OCI-LY7 (cell line): ENCODE results near the gene SYVN1. TPM values are rescaled to one million over a fixed set of nuclear protein-coding genes. Genes with fewer than 3 reads are reported as not detected.

ENCODE experiments used
- BruUV-seq: library from RNA; stranded (reverse); fragments of 400-500 nt; replicated peaks from 2 replicates; lab custom pipeline; 2021; lab: Mats Ljungman, UMichigan
- CTCF ChIA-PET: fragments of 300-600 bp; sonication (Branson Sonifier 250); formaldehyde crosslinking; loops from one replicate; lab custom pipeline; 2022; ENCODE audit warnings: antibody characterized with exemption; ENCODE audit not compliant: unreplicated experiment; lab: Charles Lee
- POLR2A ChIA-PET: fragments of 300-600 bp; sonication (Branson Sonifier 250); formaldehyde crosslinking; loops from one replicate; lab custom pipeline; 2022; ENCODE audit warnings: antibody characterized with exemption; lab: Charles Lee
- DNase-seq: peaks from one replicate; pipeline ENCODE4 v3.0.0-alpha.2; 2015; ENCODE audit warnings: low spot score
- H2AFZ ChIP-seq: fragments of 200-600 bp; sonication (generic), shearing (Covaris generic); 2 replicates; pipeline ENCODE4 v1.6.1; 2014; ENCODE audit warnings: mild to moderate bottlenecking, antibody characterized with exemption, low read length, moderate library complexity
- H3K27ac ChIP-seq: fragments of 200-600 bp; sonication (generic); 2 replicates; pipeline ENCODE4 v1.5.1; 2014; ENCODE audit warnings: mixed run types, low read depth, mild to moderate bottlenecking, moderate library complexity, low read length, inconsistent platforms; ENCODE audit not compliant: poor library complexity, severe bottlenecking
- H3K36me3 ChIP-seq: fragments of 200-600 bp; sonication (generic); 2 replicates; pipeline ENCODE4 v1.6.1; 2014; ENCODE audit warnings: mild to moderate bottlenecking, antibody characterized with exemption, low read length, moderate library complexity, mixed read lengths; ENCODE audit not compliant: insufficient read depth
- H3K4me1 ChIP-seq: fragments of 200-600 bp; sonication (generic); 2 replicates; pipeline ENCODE4 v1.5.1; 2014; ENCODE audit warnings: mild to moderate bottlenecking, low read length; ENCODE audit not compliant: insufficient read depth, poor library complexity, severe bottlenecking
- H3K4me2 ChIP-seq: fragments of 200-600 bp; sonication (generic); 2 replicates; pipeline ENCODE4 v1.6.1; 2014; ENCODE audit warnings: mild to moderate bottlenecking, low read length
- H3K4me3 ChIP-seq: fragments of 200-600 bp; sonication (generic); 2 replicates; pipeline ENCODE4 v1.5.1; 2014; ENCODE audit warnings: mild to moderate bottlenecking, low read depth, low read length; ENCODE audit not compliant: poor library complexity, severe bottlenecking
- H3K79me2 ChIP-seq: fragments of 200-600 bp; sonication (generic); 2 replicates; pipeline ENCODE4 v1.6.1; 2016; ENCODE audit warnings: low read depth, mild to moderate bottlenecking, low read length, moderate library complexity, mixed read lengths; ENCODE audit not compliant: insufficient read depth
- H3K9me2 ChIP-seq: fragments of 200-600 bp; sonication (generic); 2 replicates; pipeline ENCODE4 v1.6.1; 2016; ENCODE audit warnings: mild to moderate bottlenecking, low read length, mixed read lengths; ENCODE audit not compliant: insufficient read depth
- H3K9me3 ChIP-seq: fragments of 200-600 bp; sonication (generic); 2 replicates; pipeline ENCODE4 v1.6.1; 2014; ENCODE audit warnings: mild to moderate bottlenecking, mixed run types, low read length, mixed read lengths
- H4K20me1 ChIP-seq: fragments of 200-600 bp; sonication (generic); 2 replicates; pipeline ENCODE4 v1.6.1; 2014; ENCODE audit warnings: mild to moderate bottlenecking, antibody characterized with exemption, low read length, moderate library complexity, mixed read lengths; ENCODE audit not compliant: insufficient read depth
- EZH2phosphoT487 ChIP-seq: fragments of 200-600 bp; sonication (generic); IDR thresholded peaks from 2 replicates; pipeline ENCODE4 v1.6.1; 2018; ENCODE audit warnings: low read depth, borderline replicate concordance, mild to moderate bottlenecking, mixed run types, antibody characterized with exemption, low read length, moderate library complexity, mixed read lengths
- intact Hi-C: fragments of 100-400 bp; cut with micrococcal nuclease; formaldehyde crosslinking; loops from one replicate; pipeline ENCODE4 v1.10.0; 2022; ENCODE audit not compliant: unreplicated experiment
- total RNA-seq, 2 experiments: library from RNA; depleted of rRNA in 1 of 2; stranded (reverse); fragments of >200 nt in 1 of 2; shearing (Covaris generic) in 1 of 2; gene quantifications; 2 replicates each; pipeline ENCODE4 v1.2.3, GENCODE V29; 2014 to 2022
- TF ChIP-seq, protein P1 (sequence below): fragments of 200-600 bp; sonication (generic); conservative IDR thresholded peaks from 2 replicates; pipeline ENCODE4 v1.5.1; 2014; ENCODE audit warnings: mild to moderate bottlenecking, antibody characterized with exemption, low read length, moderate library complexity, mixed read lengths

Gene SYVN1
- total RNA-seq, 2 experiments from 2014 or later = 134 to 310 TPM

DNA sequence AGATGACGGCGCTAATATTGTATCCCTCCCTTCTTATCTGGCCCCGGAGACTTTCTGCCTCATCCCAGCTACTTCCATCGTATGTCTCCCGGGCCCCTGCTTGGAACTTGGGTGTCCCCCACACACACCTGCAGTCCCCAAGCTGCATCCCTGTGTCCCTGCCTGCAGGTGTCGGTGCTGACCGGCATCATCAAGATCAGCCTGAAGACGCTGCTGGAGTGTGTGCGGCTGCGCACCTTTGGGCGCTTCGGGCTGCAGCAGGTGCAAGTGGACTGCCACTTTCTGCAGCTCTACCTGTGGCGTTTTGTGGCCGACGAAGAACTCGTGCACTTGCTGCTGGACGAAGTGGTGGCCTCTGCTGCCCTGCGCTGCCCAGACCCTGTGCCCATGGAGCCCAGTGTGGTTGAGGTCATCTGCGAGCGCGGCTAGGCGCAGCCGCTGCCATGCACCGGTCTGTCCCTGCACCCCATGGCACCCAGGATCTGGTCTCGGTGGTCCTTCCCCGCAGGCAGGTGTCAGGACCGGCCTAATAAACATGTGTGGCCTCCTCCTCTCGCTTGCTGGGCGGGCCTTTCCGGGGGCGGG lies 23.1 kb downstream of the SYVN1 start:
- H3K4me3 ChIP-seq = peak overlapping the region; percentile 69
- no peaks in the 10 kb centered on the region for H3K9me2 ChIP-seq
- peak overlapping the region; percentile 36 for H3K27ac ChIP-seq
- TF ChIP-seq, protein P1, sequence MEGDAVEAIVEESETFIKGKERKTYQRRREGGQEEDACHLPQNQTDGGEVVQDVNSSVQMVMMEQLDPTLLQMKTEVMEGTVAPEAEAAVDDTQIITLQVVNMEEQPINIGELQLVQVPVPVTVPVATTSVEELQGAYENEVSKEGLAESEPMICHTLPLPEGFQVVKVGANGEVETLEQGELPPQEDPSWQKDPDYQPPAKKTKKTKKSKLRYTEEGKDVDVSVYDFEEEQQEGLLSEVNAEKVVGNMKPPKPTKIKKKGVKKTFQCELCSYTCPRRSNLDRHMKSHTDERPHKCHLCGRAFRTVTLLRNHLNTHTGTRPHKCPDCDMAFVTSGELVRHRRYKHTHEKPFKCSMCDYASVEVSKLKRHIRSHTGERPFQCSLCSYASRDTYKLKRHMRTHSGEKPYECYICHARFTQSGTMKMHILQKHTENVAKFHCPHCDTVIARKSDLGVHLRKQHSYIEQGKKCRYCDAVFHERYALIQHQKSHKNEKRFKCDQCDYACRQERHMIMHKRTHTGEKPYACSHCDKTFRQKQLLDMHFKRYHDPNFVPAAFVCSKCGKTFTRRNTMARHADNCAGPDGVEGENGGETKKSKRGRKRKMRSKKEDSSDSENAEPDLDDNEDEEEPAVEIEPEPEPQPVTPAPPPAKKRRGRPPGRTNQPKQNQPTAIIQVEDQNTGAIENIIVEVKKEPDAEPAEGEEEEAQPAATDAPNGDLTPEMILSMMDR = no peak
- TF ChIP-seq EZH2phosphoT487 = no peak
- ChIA-PET POLR2A (interaction anchor here (1.0 to 2.2 kb wide), 4 partner anchors 13 to 386 kb away, joined by 3 to 14 read pairs (median 6); no protein-coding TSS in a partner anchor), CTCF (interaction anchor here (0.9 kb wide), 2 partner anchors 11 to 101 kb away, joined by 4 read pairs; partner anchors contain the start of gene FAU)
- H3K9me3 ChIP-seq = no peaks in the 10 kb centered on the region
- H4K20me1 ChIP-seq = peaks cover 8% of the 10 kb centered on the region; the same call in 1 of the 2 replicates
- no peak for DNase-seq
- no TSS peak for BruUV-seq
- H3K4me2 ChIP-seq = peak overlapping the region; percentile 91; the same call in 1 of the 2 replicates
- H3K36me3 ChIP-seq = peaks cover 40% of the 10 kb centered on the region
- no peak overlapping the region for H2AFZ ChIP-seq
- H3K79me2 ChIP-seq = peaks cover 4% of the 10 kb centered on the region; the same call in 1 of the 2 replicates
- intact Hi-C loops = loop anchor here (1.0 to 10.0 kb wide), 4 partner anchors 98 to 336 kb away; partner anchors contain the start of genes CDC42EP2 and SF1
- H3K4me1 ChIP-seq = peaks cover 49% of the 10 kb centered on the region

DNA sequence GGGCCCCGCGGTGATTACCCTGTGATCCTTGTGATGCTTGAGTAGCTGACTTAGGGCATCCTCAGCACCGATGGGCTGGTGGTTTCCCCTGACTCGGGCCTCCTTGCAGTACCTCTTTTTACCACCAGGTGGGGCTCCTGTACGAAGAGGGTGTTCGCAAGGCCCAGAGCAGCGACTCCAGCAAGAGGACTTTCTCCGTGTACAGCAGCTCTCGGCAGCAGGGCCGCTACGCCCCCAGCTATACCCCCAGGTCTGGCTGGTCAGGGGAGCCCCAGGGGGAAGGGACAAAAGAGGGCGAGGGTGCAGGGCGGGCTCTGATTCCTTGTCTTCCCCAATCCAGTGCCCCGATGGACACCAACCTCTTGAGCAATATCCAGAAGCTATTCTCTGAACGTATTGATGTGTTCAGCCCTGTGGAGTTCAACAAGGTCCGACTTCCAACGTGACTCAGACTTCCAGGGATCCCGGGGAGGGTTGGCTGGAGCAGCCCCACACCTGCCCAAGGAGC lies 23.9 kb downstream of the SYVN1 start:
- H3K4me3 ChIP-seq = no peak overlapping the region
- peaks cover 36% of the 10 kb centered on the region for H3K36me3 ChIP-seq
- ChIA-PET POLR2A (interaction anchor here (0.7 to 2.2 kb wide), 4 partner anchors 12 to 308 kb away, joined by 3 to 14 read pairs (median 3); partner anchors contain the start of gene POLA2), CTCF (interaction anchor here (0.5 kb wide), 1 partner anchor 99 kb away, joined by 3 read pairs; no protein-coding TSS in a partner anchor)
- no peak overlapping the region for H2AFZ ChIP-seq
- TF ChIP-seq, protein P1 = peak; percentile 93
- no peak for TF ChIP-seq EZH2phosphoT487
- no peaks in the 10 kb centered on the region for H3K9me2 ChIP-seq
- intact Hi-C loops = loop anchor here (1.0 to 10.0 kb wide), 5 partner anchors 71 to 336 kb away; partner anchors contain the start of genes CAPN1, CDC42EP2 and SF1
- no peaks in the 10 kb centered on the region for H3K9me3 ChIP-seq
- DNase-seq = peak; percentile 87
- peaks cover 41% of the 10 kb centered on the region for H3K4me1 ChIP-seq
- H3K79me2 ChIP-seq = no peaks in the 10 kb centered on the region
- H3K4me2 ChIP-seq = no peak overlapping the region
- H4K20me1 ChIP-seq = peaks cover 8% of the 10 kb centered on the region; the same call in 1 of the 2 replicates
- BruUV-seq = no TSS peak
- peak overlapping the region; percentile 36 for H3K27ac ChIP-seq
